H1 (cell line): Measurements from ENCODE around the gene PIP4K2C.

ENCODE experiments used
- CEBPB ChIP-seq: IDR thresholded peaks from 2 replicates; pipeline ENCODE4 v1.6.1; 2012; ENCODE audit warnings: low read depth, low read length
- CTCF ChIP-seq, 3 experiments: IDR thresholded peaks; 1 replicate in 2 of 3; 2 replicates in 1 of 3; pipeline versions ENCODE4 v1.5.1 to v1.6.1; 2011; ENCODE audit warnings: low read length in 3 of 3, mild to moderate bottlenecking in 3 of 3, inconsistent platforms in 2 of 3, low read depth in 1 of 3, moderate library complexity in 1 of 3; ENCODE audit not compliant: insufficient read depth in 1 of 3; ENCODE audit errors: control extremely low read depth in 1 of 3
- MAFK ChIP-seq: IDR thresholded peaks from 2 replicates; pipeline ENCODE4 v1.6.1; 2012; ENCODE audit warnings: low read depth, mild to moderate bottlenecking, improper control_type of control experiment, low read length
- MAX ChIP-seq: IDR thresholded peaks from 2 replicates; pipeline ENCODE4 v1.6.1; 2012; ENCODE audit warnings: inconsistent platforms
- POLR2A ChIP-seq, 2 experiments: IDR thresholded peaks; 1 replicate in 1 of 2; 2 replicates in 1 of 2; pipeline ENCODE4 v1.6.1; 2011; ENCODE audit warnings: low read depth in 2 of 2, low read length in 2 of 2, mild to moderate bottlenecking in 2 of 2; ENCODE audit errors: control extremely low read depth in 1 of 2
- RFX5 ChIP-seq: IDR thresholded peaks from 2 replicates; pipeline ENCODE4 v1.6.1; 2011; ENCODE audit warnings: low read depth, low read length, improper control_type of control experiment, borderline replicate concordance
- RXRA ChIP-seq: IDR thresholded peaks from 2 replicates; pipeline ENCODE4 v1.6.1; 2011; ENCODE audit warnings: low read depth, mild to moderate bottlenecking, low read length, moderate library complexity; ENCODE audit not compliant: insufficient read depth
- SRF ChIP-seq: IDR thresholded peaks from 2 replicates; pipeline ENCODE4 v1.6.1; 2011; ENCODE audit warnings: mild to moderate bottlenecking, low read depth, low read length, moderate library complexity
- TAF1 ChIP-seq: IDR thresholded peaks from 2 replicates; pipeline ENCODE4 v1.6.1; 2011; ENCODE audit warnings: mild to moderate bottlenecking, low read depth, low read length
- TAF7 ChIP-seq: optimal IDR thresholded peaks from 2 replicates; pipeline ENCODE3; 2011; ENCODE audit warnings: low read depth, mild to moderate bottlenecking, inconsistent platforms, low read length, moderate library complexity, borderline replicate concordance
- TCF12 ChIP-seq: IDR thresholded peaks from 2 replicates; pipeline ENCODE4 v1.6.1; 2011; ENCODE audit warnings: low read depth, mild to moderate bottlenecking, low read length

GRCh38 chr12:57579677-57580465 is 11.1 kb upstream of the PIP4K2C start:
- TF ChIP-seq POLR2A (IDR thresholded peaks at IDR 0.05; ENCODE audit: control extremely low read depth in 1 of 2, low read depth in 2 of 2, low read length in 2 of 2): no peak
- no peak for TF ChIP-seq CTCF (IDR thresholded peaks at IDR 0.05; ENCODE audit: control extremely low read depth in 1 of 3, insufficient read depth in 1 of 3, low read depth in 1 of 3, low read length in 3 of 3)
- TF ChIP-seq CEBPB: no peak
- no peak for TF ChIP-seq TAF1
- TF ChIP-seq TAF7: no peak
- no peak for TF ChIP-seq RFX5
- TF ChIP-seq TCF12: no peak
- no peak for TF ChIP-seq MAX
- no peak for TF ChIP-seq MAFK
- TF ChIP-seq RXRA: no peak
- TF ChIP-seq SRF: no peak
